ENCODE results near the gene SEMA3D.

Gene SEMA3D

GRCh38 chr7:85184599-85185423 lies 2.0 kb downstream of the SEMA3D start:
- peak; percentile 35 for DNase-seq (ENCODE audit: low spot score)

- DNase-seq (ENCODE audit: low spot score) = no peak
Measured at GRCh38 chr7:85183296-85183695, 3.6 kb downstream of the SEMA3D start.

- DNase-seq (ENCODE audit: low spot score) = no peak
Measured at GRCh38 chr7:85178531-85179298, 8.1 kb downstream of the SEMA3D start.

GRCh38 chr7:85177316-85177715 lies 9.5 kb downstream of the SEMA3D start:
- DNase-seq (ENCODE audit: low spot score) = no peak

- no peak for DNase-seq (ENCODE audit: low spot score)
Measured at GRCh38 chr7:85176197-85176596, 10.7 kb downstream of the SEMA3D start.

GRCh38 chr7:85175217-85175616 lies 11.6 kb downstream of the SEMA3D start:
- DNase-seq (ENCODE audit: low spot score) = peak; percentile 15

GRCh38 chr7:85172530-85172941 lies 14.3 kb downstream of the SEMA3D start:
- peak; percentile 72 for DNase-seq (ENCODE audit: low spot score)

- no peak for DNase-seq (ENCODE audit: low spot score)
Measured at GRCh38 chr7:85167636-85168035, 19.2 kb downstream of the SEMA3D start.

- DNase-seq (ENCODE audit: low spot score) = no peak
Measured at GRCh38 chr7:85165263-85165662, 21.6 kb downstream of the SEMA3D start.

- no peak for DNase-seq (ENCODE audit: low spot score)
Measured at GRCh38 chr7:85164376-85164775, 22.5 kb downstream of the SEMA3D start.

- peak; percentile 7 for DNase-seq (ENCODE audit: low spot score)
Measured at GRCh38 chr7:85162721-85163120, 24.1 kb downstream of the SEMA3D start.

- peak; percentile 14 for DNase-seq (ENCODE audit: low spot score)
Measured at GRCh38 chr7:85160223-85160622, 26.6 kb downstream of the SEMA3D start.

- DNase-seq (ENCODE audit: low spot score) = no peak
Measured at GRCh38 chr7:85159003-85159402, 27.9 kb downstream of the SEMA3D start.

- no peak for DNase-seq (ENCODE audit: low spot score)
Measured at GRCh38 chr7:85156661-85157208, 30.1 kb downstream of the SEMA3D start.

GRCh38 chr7:85154282-85154937 lies 32.4 kb downstream of the SEMA3D start:
- DNase-seq (ENCODE audit: low spot score) = no peak

- DNase-seq (ENCODE audit: low spot score) = no peak
Measured at GRCh38 chr7:85153715-85154114, 33.1 kb downstream of the SEMA3D start.

- DNase-seq (ENCODE audit: low spot score) = no peak
Measured at GRCh38 chr7:85150624-85151023, 36.2 kb downstream of the SEMA3D start.

GRCh38 chr7:85144771-85145170 lies 42.1 kb downstream of the SEMA3D start:
- no peak for DNase-seq (ENCODE audit: low spot score)

GRCh38 chr7:85135977-85136376 lies 50.9 kb downstream of the SEMA3D start:
- DNase-seq (ENCODE audit: low spot score) = peak; percentile 77

- no peak for DNase-seq (ENCODE audit: low spot score)
Measured at GRCh38 chr7:85133560-85133959, 53.3 kb downstream of the SEMA3D start.

- no peak for DNase-seq (ENCODE audit: low spot score)
Measured at GRCh38 chr7:85133006-85133405, 53.9 kb downstream of the SEMA3D start.

GRCh38 chr7:85130702-85131101 lies 56.2 kb downstream of the SEMA3D start:
- no peak for DNase-seq (ENCODE audit: low spot score)

All from AG08395 (cell line).